T1000 (cell line): ENCODE data around the gene CLHC1.

Experiments
- DNase-seq: peaks from one replicate; lab custom pipeline; 2025; ENCODE audit warnings: mixed read lengths; lab: John Stamatoyannopoulos, UW

The CLHC1 gene

DNA sequence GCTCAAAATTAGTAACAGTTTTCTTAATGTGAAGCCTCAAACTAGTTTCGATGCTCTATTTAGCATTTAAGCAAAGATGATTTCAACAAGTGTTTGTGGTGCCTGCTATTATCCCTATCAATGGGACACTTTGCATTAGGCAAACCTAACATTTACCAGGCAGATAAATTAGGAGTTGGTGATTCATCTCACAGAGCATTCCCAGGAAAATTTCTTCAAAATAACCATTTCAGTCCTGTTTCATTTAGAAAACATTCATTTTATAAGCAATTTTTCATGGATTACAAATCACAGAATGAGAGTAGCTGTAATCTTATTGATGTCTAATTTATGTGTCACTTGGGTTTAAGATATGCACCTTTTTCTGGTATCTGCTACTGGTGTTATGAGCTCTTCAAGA is 62.7 kb downstream of the CLHC1 start:
- DNase-seq, result no peak

DNA sequence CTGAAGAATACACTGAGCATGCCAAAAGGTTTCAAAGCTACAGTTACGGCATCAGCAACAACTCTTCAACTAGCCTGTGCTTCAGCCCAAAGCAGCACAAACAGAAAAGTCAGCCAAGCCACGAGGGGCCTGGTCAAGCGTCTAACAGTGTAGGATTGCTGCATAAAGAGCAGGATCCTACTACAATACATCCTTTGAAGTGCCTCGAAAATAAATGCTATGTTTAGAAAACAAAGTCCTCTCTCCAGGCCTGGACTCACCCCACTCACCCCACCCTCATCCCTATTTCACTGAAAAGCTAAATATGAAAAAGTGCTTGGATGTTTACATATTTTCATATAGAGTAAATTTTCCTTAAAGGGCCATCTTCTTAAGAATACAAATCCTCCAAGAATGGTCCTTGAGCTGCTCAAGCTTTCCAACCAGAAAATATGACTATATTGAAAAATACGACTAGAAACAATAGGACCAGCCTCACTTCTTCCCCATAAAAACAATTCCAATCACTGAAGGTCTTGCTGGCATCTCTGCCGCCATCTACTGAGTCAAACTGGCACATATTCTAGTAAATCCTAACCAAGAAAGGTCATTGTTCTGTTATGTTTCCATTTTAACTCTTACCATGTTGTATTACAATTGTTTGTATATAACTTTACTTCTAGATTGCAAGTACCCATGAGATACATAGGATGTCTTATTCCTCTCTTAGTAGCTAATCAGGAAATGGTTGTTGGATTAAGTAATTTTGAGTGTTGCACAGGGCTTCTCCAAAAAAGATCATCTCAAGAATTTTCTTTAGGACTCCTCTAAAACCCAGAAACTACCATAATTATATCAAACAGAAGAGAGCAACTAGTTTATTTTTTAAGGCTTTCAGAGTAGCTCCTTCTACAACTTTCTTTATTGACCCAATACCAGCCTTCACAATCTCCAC is 63.6 kb downstream of the CLHC1 start:
- no peak for DNase-seq

- DNase-seq, result no peak
Measured at GRCh38 chr2:55165626-55166025, 66.5 kb downstream of the CLHC1 start.

DNA sequence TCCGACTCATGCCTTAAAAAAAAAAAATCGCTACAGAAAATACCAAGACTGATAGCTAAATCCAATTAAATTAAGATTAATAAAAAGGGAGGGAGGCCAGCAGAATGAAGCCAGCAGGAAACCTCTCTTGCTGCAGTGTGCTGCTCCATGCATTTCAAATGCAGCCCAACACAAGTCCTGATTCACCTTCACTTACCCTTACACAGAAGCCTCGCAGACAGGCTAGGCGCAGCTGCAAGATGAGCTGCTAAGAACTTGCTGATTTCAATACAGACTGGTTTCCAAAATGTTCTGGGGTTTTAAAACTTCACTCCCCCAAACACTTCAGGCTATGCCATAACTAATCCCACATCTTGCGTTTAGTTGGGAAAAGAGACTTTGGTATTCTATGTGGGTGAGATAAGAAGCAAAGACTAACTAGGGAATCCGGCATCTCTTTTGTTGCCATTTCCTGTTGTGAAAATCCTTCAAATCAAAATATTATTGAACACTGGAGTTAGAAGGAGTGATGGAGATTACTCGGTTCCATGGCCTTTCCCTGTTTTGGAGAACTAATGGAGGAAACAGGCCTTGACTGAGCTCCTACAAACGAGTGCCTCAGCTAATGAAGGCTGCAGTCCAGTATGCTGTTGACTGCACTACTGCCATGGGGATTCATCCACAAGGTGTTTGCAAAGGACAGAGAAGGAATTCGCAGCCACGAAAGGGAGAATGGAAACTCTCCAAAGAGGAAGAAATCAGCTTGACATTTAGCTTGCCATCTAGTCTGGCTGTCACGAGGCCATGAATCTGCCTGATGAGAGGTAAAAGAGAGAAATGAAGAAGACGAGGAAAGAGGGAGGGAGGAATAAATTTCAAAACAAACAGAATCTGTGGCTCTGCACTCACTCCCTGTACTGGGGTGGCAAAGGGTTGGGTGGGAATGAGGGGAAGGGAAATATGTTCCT is 67.3 kb downstream of the CLHC1 start:
- no peak for DNase-seq

DNA sequence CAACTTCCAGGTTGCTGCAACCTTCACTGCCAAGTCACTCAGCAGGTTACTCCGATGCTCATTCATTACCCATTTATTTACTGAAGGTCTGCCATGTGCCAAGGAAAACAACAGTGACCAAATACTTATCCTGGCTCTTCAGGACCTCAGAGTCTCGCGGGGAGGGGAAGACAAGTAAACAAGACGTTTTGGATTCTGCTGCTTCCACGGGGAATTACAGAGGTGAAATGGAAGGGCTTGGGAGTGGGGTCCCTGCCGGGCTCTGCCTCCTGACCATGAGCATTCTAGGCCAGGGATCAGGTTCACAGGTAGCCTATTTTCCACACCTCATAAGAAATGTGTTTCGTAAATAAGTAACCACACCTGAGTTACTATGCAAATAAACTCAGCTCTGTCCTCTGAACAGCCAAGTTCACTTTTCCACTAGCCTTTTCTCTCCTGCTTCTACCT is 68.1 kb downstream of the CLHC1 start:
- DNase-seq, result no peak

DNA sequence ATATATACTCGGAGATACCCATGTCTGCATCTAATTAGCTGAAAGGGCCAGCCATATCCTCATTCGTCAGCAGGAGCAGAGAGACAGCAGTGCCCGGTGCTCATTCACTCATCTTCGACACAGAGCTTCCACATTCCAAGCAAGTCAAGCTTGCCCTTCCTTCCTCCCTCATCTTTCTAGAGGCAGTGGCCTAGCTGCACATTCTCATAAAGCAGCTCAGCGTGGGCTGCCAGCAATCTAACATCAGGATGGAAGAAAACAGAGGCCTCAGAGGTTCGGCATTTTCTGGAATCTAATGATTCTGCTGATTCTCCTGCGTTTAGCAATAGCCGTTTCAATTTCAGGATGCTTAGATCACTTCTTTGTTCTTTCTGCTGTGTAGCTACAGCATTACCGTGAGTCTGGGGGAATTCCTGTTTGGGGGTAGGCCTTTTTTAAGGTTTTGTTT is 68.8 kb downstream of the CLHC1 start:
- DNase-seq, result no peak

GRCh38 chr2:55162284-55163006 is 69.6 kb downstream of the CLHC1 start:
- DNase-seq, result no peak

GRCh38 chr2:55161295-55162210 is 70.5 kb downstream of the CLHC1 start:
- DNase-seq, result no peak

DNA sequence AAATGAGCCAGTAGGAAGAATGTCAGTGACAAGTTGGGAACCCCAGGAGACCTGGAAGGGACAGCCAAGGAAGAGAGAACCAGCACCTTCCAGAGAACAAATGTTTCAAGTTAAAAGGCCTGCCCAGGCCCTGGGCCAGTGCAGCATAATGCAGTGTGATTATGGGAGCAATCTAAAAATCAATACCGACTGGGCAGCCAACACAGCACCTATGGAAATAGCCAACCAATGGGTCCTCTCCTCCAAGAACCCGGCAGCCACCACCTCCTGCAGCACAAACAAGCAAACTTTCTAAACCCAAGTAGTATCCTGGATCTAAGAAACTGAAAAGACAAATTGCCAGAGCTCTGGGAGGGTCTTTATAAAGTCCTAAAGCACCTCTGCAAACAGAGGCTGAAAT is 71.7 kb downstream of the CLHC1 start:
- no peak for DNase-seq

DNA sequence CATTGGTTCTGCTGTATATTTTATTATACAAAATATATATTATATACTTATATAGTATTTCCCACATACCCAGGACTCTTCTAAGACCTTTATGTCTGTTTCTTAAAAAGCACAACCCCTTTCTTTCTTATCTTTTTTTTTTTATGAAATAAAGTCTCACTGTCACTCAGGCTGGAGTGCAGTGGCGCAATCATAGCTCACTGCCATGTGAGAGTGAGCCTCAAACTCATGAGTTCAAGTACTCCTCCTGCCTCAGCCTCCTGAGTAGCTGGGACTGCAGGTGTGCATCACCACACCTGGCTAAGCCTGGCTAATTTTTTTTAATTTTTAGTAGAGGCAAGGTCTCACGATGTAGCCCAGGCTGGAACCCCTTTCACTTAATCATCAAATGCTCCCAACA is 72.3 kb downstream of the CLHC1 start:
- DNase-seq, result no peak

DNA sequence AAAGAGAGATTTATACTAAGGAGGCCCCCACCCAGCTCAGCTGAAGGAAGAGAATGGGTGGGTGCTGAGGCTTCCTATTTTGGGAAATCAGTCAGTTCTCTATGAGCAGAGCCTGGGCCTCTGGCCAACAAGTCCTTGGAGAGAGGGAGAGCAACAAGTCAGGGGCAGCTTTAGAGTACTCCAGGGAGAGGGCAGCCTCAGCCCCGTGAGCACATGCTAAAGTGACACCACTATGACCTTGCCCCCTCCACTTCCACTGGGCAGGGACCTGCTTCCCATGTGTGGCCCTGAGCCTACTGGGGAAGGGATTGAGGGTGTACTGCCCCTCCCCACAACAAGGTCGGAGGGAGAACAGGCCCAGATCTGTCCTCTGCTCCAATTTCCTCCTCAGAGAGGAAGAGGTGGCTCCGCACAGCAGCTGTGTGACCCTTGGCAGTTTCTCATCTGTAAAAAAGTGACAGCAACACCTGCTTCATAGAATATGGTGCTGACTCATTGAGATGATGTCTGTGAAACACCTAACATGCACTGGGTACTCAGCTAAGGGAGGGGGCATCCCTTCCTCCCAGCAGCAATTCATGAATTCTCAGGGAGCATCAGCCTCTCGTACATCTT is 72.9 kb downstream of the CLHC1 start:
- DNase-seq, result no peak

DNA sequence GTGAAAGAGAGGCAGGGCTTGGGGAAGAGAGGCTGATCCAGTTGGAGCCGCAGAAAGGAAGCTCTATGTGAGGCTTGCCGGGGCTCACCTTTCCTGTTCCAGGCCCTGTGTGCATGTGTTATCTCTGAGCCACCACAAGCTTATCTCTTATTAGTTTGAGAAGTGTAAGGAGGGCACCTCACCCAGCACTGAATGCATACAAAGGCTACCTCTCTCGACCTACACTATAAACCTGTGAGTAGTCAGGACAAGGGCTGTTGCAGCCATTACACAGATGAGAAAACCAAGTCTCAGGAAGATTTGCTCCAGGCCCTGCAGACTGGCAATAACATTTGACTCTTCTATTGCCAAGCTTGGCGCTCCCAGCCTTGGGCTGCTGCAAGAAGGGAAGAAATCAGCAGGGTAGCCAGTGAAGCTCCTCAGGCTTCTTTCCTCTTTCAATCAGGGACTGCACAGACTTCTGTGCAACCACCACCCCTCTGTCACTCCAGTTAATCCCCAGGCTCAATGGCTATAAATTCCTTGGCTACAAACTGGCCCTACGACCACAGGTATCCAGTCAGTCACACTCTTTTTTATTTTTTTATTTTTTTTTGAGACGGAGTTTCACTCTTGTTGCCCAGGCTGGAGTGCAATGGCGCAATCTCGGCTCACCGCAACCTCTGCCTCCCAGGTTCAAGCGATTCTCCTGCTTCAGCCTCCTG is 73.8 kb downstream of the CLHC1 start:
- DNase-seq, result no peak

- DNase-seq, result no peak
Measured at GRCh38 chr2:55157474-55157884, 74.6 kb downstream of the CLHC1 start.

- no peak for DNase-seq
Measured at GRCh38 chr2:55156984-55157383, 75.1 kb downstream of the CLHC1 start.

- DNase-seq, result no peak
Measured at GRCh38 chr2:55156326-55156725, 75.8 kb downstream of the CLHC1 start.

- no peak for DNase-seq
Measured at GRCh38 chr2:55155764-55156281, 76.3 kb downstream of the CLHC1 start.

DNA sequence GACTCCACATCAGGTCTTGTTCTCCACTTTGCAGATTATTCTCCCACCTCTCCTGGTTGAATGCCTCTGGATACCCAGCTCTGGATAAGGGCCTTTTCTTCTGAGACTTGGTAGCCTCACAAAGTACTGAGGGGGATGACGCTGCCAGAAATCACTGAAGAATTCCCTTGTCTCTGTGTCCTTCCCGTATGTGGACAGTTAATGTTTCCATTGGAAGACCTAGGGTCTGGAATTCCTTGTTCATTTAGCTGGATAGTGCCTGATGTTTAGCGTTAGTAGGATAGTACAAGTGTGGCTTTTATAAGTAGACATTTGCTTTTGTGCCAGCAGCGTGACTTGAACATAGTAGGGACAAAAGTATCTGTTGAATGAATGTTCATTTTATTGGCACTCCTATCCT is 76.9 kb downstream of the CLHC1 start:
- DNase-seq, result no peak

GRCh38 chr2:55154525-55155030 is 77.5 kb downstream of the CLHC1 start:
- no peak for DNase-seq

DNA sequence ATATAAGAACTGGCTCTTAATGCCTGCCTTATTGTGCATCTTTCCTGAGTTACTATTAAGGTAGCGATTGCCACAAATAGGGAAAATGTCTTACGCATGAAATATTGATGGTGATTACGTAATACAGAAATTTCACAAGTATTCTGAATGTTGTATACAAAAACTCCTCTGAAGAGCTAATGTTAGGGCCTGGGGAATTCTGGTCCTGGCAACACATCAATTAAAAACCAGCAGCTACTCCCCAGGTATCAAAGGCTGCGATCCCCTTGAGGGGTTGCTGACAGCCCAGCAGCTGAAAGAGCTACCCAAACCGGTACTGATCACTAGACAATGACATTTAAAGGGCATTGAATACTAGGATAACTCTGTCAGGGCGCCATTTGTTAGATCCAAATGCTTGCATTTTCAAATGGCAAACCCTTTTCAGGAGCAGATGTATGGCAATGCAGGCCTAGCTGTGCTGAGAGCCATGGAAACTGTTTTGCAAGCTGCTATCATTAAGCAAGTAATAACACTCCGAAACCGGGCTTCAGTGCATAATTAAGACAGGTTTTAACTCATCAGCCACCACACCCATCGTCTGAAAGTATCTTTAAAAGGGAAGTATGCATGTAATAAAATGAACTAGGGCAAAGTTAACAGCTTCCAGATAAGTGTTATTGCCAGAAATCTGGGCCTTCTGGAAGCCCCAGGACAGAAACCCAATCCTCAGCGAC is 78.4 kb downstream of the CLHC1 start:
- DNase-seq, result no peak
